Right renal pelvis (tissue), 4 donors: ENCODE measurements around the gene FAM227B. TPM values are rescaled to one million over a fixed set of nuclear protein-coding genes. Genes with fewer than 3 reads are reported as not detected.
"Not testable (repeated sequence)": the region's sequence is repeated elsewhere in the genome, so short reads cannot be mapped to it uniquely, and the experiment has no call there.

ENCODE experiments used
- DNase-seq, 4 donors: peaks; one replicate each; pipeline ENCODE4 v3.0.0-alpha.2; 2013; ENCODE audit warnings: low read depth in 4 of 4, low spot score in 3 of 4, missing footprints in 1 of 4
- polyA plus RNA-seq, 4 donors: library from polyadenylated mRNA; unstranded; fragments of 120-200 nt; gene quantifications; one replicate each; pipeline ENCODE4 v1.2.1, GENCODE V29; 2013; ENCODE audit not compliant: insufficient read length in 4 of 4

Gene FAM227B
- polyA plus RNA-seq, 4 donors, result 14.0 to 22.3 (median 18.9) TPM

DNA sequence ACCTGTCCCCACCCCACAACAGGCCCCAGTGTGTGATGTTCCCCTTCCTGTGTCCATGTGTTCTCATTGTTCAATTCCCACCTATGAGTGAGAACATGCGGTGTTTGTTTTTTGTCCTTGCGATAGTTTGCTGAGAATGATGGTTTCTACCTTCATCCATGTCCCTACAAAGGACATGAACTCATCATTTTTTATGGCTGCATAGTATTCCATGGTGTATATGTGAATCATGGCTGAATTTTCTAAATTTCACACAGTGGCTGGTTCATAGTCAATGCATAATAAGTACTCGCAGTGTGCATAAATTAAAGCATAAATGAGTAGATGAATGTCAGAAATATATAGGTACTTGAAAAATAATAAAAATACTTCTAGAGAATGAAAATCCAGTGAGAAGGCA, 8.4 kb downstream of the FAM227B start:
- DNase-seq, result not testable (repeated sequence)

DNA sequence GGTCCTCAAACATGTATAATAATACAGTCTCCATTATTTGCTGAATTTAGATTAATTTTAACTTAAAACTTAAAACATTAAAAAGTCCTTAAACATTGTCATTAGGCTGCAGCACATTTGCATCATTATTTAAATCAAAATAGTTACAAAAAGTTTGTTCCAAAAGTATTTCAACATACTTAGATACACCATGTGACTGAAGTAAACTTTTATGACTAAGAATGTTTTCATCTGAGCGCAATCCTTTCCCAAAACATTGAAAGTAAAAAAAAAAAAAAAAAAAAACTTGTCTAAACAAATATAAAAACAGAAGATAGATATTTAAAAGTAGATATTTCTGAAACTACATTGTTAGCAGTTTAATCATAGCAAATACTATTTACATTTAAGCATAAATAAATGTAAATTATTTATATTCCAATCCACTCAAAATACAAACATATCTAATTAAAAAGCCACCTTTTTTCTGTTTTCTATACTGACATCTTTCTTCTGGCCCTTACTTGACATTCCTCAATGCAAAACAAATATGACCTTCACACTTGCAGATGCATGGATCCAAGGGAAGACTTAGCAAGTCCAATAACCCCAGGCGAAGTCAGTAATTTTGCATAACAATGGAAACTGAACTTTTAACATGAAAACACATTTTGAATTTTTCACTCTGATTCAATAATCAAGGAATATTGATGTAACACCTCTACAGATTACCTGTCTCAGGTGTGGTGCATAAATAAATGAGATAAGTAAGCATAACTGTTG, 10.3 kb downstream of the FAM227B start:
- no peak for DNase-seq

DNA sequence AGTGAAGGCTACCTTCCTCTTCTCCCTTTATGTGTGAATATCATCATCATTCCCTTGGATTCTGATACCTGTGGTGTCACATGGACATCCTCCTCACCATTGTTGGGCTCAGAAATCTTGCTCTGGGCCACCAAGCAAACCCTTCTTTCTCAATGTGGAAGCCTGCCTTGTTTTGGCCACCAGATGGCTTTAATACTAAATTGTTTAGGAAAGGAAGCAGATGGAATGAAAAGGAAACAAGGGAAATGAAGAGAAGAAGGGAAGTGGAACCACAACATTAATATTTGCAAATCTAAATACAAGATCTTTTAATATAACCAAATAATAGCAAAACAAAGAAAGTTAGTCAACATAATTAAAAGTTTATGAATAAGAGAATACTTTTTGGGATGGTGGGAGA, 14.0 kb downstream of the FAM227B start:
- no peak for DNase-seq

DNA sequence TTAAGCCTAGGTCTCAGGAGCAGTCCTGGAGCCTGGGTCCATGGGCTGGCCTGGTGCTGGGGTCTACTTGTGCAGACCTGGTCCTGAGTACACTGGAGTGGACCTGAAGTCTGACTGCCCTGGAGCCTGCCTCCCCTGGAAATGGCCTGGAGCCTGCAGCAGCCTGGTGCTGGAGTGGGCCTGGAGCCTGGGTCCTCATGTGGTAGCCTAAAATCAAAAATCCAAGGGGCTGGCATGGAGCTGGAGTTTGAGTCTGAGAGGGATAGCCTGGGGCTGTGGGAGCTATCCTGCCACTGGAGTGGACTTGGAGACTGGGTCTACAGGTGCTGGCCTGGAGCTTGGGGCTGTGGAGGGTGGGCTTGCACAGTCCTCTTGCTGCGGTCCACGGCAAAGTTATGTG, 15.0 kb downstream of the FAM227B start:
- no peak for DNase-seq

DNA sequence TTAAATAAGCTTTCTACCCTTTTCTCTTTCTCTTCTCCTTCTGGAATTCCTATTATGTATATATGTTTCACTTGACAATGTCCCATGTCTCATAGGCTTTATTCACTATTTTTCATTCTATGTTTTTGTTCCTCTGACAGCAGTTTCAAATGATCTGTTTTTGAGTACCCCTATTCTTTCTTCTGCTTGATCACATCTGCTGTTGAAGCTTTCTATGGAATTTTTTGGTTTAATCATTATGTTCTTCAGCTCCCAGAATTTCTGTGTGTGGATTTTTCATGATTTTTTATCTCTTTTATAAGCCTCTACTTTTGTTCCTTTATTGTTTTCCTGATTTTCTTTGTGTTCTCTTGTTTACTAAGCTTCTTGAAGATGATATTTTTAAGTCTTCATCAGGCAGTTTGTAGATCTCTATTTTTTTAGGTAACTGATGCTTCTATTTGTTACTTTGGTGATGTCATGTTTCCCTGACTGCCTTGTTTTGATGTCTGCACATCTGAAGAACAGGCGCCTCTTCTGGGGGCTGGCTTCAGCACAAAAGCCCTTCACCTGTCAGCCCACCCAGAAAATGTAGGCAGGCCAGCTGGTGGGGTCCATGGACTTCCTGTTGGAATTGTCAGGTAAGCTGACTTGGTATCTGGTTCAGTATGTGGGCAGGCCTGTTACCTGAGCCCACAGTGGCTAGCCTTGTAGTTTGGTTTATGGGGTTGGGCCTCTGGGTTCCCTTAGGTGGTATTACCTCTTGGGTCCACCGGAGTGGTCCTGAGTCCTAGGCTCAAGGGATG, 15.8 kb downstream of the FAM227B start:
- no peak for DNase-seq

DNA sequence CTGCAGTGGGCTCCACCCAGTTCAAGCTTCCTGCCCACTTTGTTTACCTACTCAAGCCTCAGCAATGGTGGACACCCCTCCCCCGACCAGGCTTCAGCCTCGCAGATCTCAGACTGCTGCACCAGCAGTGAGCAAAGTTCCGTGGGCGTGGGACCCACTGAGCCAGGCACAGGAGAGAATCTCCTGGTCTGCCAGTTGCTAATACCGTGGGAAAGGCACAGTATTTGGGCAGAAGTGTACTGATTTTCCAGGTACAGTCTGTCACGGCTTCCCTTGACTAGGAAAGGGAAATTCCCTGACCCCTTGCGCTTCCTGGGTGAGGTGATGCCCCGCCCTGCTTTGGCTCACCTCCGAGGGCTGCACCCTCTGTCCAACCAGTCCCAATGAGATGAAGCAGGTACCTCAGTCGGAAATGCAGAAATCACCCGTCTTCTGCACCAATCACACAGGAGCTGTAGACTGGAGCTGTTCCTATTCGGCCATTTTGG, 27.7 kb downstream of the FAM227B start:
- not testable (repeated sequence) for DNase-seq

DNA sequence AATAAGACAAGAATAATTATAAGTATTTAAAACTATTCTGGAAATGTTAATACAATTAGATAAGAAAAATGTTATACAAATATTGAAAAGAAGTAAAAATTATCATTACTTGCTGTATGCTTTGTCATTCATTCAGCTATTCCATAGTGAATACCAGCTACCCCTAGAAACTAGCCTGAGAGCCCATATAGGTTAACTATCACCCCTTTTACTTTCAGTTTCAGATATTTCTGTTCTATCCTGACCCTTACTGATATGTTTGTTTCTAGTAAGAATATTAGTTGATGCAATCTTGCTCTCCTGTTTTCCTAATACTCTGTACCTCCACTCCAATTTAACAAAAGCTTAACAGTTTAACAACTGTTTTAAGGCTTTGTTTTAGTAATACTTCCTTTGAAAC, 31.6 kb downstream of the FAM227B start:
- no peak for DNase-seq

DNA sequence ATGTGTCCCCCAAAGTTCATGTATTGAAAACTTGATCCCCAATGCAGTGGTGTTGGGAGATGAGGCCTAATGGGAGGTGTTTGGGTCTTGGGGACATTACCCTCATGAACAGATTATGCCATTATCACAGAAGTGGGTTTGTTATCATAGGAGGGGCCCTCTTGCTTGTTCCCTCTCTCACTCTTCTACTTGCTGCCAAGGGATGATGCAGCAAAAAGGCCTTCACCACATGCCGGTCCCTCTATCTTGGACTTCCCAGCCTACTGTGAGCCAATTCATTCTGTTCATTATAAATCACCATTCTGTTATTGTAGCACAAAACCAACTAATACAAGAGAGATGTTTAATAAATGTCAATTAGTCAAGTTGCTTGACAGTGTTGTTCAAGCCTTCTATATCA, 47.2 kb downstream of the FAM227B start:
- no peak for DNase-seq

DNA sequence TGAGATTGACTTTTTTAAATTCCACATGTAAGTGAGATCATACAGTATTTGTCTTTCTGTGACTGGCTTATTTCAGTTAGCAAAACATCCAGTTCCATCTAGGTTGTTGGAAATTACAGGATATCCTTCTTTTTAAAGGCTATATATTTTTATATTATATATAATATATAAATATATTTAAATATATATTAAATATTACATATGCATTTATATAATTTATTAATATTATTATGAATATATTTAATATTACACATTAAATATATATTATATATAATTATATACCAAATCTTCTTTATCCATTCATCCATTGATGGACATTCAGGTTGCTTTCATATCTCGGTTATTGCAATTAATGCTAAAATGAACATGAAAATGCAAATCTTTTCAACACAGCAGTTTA, 49.9 kb downstream of the FAM227B start:
- DNase-seq, result no peak

DNA sequence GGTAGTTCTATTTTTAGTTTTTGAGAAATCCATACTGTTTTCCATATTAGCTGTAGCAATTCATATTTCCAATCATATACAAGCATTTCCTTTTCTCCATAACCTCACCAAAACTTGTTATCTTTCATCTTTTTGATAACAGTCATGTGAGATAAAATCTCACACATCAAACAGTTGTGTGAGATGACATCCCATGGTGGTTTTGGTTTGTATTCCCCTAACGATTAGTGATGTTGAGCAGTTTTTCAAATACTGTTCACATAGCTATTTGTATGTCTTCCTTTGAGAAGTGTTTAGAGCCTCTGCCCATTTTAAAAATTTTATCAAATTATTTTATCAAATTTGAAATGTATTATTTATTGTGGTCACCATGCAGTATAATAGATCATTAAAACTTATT, 50.4 kb downstream of the FAM227B start:
- no peak for DNase-seq

DNA sequence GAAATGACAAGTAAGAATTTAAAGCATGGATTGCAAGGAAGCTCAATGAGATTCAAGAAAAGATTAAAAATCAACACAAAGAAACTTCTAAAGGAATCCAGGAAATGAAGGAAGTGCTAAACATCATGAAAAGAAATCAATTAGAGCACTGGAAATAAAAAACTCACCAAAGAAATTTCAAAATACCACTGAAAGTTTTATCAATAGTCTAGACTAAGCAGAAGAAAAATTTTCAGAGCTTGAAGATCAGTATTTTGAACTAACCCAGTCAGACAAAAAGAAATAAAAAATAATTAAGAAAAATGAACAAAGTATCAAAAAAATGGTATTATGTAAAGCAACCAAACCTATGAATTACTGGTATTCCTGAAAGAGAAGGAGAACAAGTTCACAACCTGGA, 60.6 kb downstream of the FAM227B start:
- no peak for DNase-seq

DNA sequence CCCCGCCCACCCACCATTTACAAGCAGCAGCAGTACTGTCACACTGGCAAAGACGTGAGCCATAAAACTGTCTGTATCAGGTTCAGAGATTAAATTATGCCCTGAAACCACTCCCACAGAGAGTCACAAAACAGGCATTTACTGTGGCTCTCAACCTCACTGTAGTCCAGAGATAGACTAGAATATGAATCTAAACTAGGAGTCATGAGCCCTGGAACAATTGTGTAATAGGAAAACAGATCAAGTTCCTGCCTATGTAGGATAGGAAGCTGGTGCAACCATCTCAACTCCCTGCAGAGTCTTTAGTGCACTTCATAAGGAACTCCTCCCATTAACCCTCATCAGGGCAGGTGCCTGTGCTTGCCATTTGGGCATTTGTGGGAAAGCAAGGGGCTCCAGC, 61.7 kb downstream of the FAM227B start:
- no peak for DNase-seq

DNA sequence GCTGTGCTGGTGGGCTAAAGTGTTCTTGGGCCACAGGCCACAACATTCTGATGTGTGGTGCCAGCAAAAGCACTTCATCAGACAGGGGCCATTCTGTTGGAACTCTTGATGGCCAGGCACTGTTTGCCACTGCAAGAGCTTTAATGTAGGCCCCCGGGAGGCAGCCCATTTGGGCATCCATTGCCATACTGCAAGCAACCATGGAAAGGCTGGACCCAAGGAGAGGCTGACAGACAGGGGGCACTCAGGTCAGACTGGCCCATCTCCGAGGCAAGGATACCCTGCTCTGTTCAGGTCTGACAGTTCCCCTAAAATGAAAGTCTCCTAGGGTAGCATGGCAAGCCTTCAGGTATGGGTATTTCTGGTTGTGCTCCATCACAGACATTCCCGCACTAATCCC, 64.2 kb downstream of the FAM227B start:
- no peak for DNase-seq

DNA sequence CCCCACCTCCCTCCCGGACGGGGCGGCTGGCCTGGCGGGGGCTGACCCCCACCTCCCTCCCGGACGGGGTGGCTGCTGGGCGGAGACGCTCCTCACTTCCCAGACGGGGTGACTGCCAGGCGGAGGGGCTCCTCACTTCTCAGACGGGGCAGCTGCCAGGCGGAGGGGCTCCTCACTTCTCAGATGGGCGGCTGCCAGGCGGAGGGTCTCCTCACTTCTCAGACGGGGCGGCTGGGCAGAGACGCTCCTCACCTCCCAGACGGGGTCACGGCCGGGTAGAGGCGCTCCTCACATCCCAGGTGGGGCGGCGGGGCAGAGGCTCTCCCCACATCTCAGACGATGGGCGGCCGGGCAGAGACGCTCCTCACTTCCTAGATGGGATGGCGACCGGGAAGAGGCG, 70.3 kb downstream of the FAM227B start:
- DNase-seq, result not testable (repeated sequence)

DNA sequence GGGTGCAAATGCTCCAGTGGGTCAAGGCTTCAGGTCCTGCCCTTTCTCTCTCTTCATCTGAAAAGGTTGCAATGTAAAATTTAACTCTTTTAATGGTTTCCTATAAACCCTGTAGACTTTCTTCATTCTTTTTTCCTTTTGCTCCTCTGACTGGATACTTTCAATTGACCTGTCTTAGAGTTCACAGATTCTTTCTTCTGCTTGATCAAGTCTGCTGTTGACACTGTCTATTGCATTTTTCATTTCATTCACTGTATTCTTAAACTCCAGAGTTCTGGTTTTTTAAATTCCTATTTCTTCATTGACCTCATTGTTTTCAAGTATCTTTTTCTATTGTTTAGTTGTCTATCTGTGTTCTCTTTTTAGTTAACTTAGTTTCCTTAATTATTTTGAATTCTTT, 82.1 kb downstream of the FAM227B start:
- no peak for DNase-seq

DNA sequence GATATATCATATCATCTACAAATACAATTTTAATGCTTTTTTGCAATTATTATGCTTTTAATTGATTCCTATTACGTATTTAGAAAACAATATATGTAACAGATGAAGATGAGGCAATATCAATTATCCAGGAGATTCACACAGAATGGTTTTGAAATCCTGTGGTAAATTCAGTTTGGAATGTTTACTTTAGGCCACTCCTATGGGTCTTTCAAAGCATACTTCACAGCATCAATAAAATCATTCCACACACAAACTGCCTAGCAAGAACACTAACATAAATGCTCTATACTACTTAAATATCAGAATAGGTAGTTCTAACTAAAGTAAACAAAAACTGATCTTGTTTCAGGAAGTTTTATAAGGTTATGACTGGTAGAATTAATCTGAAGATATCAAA, 90.5 kb downstream of the FAM227B start:
- no peak for DNase-seq

DNA sequence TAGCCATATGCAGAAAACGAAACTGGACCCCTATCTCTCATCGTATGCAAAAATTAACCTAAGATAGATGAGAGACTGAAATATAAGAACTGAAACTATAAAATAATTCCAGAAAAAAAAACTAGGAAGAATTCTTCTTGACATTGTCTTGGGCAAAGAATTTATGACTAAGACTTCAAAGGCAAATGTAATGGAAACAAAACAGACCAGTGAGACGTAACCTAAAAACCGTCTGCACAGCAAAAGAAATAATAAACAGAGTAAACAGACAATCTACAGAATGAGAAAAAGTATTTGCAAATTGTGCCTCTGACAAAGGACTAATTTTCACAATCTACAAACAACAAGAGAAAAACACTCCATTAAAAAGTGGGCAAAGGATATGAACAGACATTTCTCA, 92.3 kb downstream of the FAM227B start:
- DNase-seq, result no peak

DNA sequence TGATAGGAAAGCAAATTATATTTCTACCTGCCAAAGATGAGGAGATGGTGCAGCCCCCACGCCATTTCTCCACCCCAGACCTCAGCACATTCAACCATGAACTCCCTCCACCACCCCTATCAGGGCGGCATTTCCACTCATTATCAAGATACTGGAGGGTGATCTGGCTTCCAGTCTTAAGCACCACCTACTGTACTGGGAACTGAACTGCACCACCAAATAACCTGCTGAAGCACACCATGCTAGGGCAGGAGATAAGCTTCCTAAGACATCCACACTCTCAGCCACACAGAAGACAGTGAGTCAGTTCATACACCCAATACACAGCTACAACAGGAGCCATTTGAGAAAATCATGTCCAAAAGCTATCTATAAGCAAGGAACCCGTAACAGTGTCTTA, 98.8 kb downstream of the FAM227B start:
- no peak for DNase-seq

DNA sequence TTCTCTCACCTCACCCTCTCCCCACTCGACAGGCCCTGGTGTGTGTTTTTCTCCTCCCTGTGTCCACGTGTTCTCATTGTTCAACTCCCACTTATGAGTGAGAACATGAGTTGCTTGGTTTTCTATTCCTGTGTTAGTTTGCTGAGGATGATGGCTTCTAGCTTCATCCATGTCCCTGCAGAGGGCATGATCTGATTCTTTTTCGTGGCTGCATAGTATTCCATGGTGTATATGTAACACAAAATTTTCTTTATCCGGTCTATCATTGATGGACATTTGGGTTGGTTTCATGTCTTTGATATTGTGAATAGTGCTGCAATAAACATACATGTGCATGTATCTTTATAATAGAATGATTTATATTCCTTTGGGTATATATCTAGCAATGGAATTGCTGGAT, 107.9 kb downstream of the FAM227B start:
- not testable (repeated sequence) for DNase-seq

DNA sequence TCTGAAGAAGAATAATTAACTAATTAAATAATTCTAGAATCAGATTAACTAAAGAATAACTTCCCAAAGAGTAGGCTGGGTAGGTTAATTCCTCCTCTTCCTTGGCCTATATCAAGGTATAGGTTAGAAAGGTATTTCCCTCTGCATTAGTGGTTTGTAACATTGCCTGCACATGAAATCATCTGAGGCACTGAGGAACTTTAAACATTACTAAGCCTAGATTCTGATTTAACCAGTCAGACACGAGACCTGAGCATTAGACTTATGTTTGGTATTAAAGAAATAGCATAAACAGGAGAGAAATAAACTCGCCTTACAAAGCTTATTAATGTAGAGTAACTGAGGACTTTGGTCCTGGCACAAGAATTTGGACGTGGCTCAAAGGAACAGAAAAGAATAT, 113.4 kb downstream of the FAM227B start:
- no peak for DNase-seq

DNA sequence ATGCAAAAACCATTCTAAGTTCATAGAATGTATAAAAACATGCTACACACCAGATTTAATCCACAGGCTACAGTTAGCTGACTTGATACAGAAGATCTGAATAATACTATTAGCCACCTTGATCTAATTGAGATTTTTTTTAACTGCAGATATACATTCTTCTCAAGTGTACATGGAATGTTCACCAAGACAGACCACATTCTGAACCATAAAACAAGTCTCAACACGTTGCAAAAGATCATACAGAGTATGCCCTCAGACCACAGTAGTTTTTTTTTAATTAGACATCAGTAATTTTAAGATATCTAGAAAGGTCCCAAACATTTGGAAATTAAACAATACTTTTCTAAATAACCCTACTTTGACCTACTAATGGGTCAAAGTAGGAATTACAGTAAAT, 114.3 kb downstream of the FAM227B start:
- no peak for DNase-seq

DNA sequence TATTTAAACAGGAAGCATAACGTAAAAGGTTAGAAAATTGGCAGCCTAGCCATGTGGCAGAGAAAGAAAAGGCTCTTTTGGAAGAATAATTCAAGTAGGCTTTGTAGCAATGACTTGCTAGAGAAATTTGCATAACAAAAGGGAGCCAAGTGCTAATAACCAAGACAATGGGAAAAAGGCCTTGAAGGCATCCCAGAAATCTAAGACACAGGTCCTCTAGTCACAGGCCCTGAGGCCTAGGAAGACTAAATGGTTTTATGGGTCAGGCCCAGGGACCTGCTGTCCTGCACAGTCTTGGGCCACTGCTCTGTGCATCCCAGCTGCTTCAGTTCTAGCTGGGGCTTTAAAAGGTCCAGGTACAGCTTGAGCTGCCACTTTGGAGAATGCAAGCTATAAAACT, 119.0 kb downstream of the FAM227B start:
- DNase-seq, result no peak
